NCI-H2196 treated with DMSO at 0.1 percent for 48 hours (cell line): Measurements from ENCODE around the gene CCDC88C.
"Not testable (repeated sequence)": the region's sequence is repeated elsewhere in the genome, so short reads cannot be mapped to it uniquely, and the experiment has no call there.

Experiments used
- DNase-seq: peaks from one replicate; lab custom pipeline; 2025; ENCODE audit not compliant: unreplicated experiment; lab: John Stamatoyannopoulos, UW

The CCDC88C gene

DNA sequence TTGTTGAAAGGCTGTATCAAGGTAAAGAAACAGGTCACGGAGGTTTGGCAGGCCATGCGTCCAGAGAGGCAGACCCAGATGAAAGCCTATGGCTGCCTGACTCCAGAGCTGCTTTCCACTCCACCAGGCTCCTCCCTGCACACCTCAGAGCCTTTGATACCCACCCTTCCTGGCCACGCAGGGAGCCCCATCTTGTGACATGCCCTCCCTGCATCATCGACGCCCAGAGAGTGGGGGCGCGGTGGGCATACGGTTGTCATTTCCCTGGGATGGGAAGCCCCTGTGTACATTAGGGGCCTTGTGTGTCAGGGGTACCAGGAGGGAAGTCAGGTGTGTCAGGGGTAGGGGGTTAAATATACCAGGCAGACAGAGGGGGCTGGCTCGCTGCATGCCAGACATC, 142.8 kb downstream of the CCDC88C start:
- DNase-seq: no peak

GRCh38 chr14:91273885-91274273, 143.7 kb downstream of the CCDC88C start:
- no peak for DNase-seq

DNA sequence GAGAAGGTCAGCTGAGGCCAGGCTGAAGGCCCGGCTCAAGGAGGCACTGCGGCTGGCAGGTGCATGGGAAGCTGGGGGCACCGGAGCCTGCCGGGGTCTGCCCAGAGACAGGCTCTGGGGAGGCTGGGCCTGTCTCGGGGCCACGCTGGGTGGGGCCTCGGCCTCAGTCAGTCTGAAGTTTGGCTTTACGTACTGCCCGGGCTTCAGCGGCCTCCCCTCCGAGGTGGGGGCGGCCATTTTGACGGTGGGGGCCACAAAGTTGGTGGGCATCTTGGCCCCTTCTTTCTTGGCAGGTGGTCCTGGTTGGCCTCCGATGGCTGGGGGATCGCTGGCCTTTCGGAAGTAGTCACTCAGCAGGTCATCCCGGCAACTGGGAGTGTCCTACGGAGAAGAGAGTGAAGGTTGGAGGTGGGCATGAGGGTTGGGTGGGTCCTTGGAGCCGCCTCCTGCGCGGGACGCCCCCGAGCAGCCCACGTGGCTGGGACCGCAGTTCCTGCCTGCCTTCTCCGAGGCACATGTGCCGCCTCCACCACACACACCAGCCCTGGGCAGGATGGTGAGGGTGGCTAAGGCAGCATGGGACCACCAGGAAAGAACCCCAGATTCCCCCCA, 144.2 kb downstream of the CCDC88C start:
- DNase-seq: no peak

DNA sequence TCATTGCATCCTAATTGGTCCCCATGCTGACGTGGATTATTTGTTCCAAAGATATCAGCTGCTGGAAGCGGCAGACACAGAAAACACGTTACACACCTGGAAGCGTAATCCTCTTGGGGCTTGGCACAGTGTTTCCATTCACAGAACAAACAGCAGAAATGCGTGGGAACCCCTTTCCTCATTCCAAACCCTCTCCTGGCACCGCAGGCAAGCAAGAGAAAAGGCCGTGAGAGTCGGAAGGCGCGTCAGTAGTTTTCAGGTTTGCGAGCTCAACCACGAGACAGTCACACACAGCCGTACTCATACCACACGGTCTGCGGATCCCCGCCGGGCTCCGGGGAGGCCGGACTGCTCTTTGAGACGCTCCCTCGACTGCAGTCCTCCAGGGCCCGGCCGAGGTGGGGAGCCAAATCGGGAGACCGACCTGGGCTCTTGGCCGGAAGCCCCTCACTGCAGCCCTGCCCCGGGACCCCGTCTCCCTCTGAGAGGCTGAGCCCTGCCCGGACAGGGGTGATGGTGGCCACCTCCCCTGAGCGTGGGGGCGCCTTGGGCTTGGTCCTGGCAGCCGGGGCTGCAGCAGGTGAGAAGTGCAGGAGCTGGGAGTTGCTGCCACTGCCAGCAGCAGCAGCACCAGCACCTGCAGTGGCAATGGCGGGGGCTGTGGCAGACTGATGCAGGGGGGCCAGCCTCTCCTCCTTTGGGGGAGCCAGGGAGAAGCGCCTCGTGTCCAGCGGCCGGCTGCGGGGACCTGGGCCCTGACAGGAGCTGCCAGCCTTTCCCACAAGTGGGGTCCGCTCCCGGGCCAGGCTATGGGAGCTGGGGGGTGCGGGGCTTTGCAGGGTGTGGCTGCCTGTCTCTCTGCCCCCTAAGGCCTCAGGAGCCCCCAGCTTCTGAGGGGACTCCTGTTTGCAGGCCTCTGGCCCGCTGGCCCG, 145.0 kb downstream of the CCDC88C start:
- DNase-seq: no peak

DNA sequence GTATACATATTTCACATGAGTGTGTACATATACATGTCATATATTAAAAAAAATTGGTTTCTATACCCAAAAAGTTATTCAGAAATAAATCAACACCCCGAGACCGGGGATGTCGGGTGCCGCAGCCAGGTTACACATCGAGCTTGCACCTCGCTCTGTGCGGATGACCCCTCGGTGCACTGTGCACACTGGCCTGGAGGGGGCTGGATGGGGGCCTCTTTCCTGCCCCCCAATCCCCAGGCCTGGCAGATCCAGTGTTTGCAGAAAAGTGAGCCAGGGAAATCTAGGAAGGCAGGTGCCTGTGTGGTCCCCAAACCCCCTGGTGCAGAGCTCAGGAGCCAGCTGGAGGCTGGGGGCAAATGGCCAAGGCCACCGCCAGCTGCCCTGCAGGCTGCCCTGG, 146.0 kb downstream of the CCDC88C start:
- no peak for DNase-seq

DNA sequence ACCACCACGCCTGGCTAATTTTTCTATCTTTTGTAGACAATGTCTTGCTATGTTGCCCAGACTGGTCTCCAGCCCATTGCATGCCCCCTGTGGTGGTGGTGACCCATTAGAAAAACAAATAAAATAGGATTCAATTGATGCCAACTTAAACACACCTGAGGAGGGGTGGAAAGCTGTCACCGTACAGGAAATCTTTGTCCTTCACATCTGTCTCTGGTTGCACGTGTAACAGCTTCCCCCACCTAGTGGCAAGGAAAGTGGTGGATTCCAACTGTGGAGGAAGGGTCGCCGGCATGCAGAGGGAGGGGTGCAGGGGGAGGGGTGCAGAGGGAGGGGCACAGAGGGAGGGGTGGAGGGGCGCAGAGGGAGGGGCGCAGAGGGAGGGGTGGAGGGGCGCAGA, 147.0 kb downstream of the CCDC88C start:
- no peak for DNase-seq

DNA sequence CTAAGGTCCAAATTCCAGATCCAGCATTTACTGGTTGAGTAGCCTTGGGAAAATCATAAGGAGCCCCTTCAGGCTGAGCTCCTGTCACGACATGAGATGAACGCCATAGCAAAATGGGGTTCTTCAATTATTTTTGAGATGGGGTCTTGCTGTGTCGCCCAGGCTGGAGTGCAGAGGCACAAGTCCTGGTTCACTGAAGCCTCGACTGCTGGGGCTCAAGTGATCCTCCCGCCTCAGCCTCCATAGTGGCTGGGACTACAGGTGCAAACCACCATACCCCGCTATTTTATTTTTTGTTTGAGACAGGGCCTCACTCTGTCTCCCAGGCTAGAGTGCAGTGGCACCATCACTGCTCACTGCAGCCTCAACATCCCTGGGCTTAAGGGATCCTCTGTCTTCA, 147.4 kb downstream of the CCDC88C start:
- no peak for DNase-seq

DNA sequence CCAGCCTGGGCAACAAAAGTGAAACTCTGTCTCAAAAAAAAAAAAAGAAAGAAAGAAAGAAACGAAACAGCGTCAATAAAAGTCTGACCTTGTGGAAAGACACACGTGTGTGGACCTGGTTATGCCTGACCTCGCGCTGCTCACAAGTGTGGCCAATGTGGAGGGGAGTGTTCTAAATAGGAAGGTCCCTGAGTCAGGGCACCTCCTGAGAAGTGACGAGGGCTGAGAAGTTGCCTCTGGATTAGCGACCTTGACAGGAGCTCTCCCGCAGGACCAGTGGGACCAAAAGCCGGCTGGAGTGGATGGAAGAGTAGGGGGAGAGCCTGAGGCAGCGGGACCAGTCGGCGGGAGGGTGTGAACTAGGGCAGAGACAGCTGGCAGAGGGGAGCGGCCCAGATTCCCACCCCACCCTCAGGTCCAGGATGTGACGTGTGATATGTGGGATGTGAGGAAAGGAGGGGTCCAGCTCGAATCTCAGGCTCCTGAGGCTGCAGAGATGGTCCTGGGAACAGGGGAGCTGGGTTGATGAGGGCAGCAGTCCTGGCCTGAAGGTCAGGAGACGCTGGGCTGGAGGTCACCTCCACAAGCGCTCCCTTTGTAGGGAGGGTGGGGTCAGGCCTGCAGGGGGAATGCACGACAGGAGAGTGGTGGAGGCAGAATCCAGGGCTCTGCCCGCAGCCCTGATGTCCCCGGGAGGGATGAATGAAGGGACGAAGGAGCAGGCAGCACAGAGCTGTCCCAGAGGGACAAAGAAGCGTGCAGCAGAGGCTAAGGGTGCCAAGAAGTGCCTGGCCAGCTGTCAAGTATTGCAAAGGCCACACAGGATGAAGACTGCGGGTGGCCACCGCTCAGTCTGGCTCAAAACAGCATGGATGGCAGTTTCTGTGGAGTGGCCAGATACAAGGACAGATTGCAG, 148.3 kb downstream of the CCDC88C start:
- DNase-seq: no peak

DNA sequence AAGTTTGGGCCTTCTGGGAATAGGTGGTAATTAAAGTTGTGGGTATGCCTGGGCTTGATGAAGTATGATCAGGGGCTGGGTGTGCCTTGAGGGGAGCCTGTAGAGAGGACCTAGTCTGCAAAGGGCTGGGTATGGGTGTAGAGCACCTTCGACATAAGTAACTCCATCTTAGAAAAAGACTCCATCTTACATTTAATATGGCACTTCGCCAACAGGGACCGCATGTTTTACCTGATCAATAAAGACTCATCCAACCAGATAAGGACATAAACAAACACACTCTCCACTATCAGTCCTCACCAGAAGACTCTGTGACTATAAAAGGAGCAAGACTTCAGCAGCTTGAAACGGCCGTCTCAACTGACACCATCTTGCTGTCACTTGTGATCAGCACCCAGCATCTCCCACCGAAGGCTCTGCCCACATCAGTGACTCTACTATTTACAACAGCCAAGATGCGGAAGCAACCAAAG, 149.6 kb downstream of the CCDC88C start:
- no peak for DNase-seq

GRCh38 chr14:91266276-91266675, 151.3 kb downstream of the CCDC88C start:
- DNase-seq: not testable (repeated sequence)

GRCh38 chr14:91265404-91265803, 152.2 kb downstream of the CCDC88C start:
- no peak for DNase-seq

DNA sequence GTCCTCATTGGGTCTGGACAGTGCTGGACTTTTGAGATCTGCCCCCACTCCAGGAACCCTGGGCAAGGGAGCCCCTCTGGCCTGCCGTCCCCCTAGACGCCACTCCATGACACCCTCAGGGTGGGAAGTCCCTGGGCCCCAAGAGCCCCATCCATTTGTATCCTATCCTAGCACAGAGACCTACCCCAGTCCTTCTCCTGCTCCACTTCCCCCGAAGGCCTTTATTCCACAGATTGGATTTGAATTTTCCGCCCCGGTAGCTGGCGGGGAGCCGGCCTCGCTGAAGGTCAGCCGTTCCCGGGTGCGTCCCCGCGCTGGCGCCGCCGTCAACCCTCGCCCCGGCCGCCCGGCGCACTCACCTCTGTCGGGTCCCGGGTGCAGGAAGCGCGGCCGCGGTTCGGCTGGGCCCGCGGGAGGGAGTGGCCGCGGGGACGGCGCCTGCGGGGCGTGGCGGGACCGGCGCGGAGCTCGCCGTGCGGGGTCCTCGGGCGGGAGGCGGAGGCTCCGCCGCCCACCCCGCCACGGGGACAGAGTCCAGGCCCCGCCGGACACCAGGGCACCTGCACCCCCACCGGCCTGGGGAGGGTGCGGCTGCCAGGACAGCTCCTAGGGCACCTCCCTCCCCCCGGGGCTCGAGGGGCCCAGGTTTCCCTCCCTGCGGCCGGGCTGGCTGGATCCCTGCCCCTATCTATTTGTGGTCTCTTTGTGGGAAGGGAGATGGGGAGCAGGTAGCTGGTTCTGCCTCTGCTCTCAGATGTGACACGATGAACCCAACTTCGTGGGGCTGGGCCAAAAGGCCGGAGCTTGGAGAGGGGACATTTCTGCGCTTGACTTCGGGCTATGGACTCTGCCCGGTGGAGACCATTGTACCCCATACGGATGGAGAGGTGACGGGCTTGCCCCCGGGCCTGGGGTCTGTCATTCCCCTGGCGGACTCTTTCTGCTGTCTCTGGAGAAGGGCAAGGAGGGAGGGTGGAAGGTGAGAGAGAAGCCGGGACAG, 153.2 kb downstream of the CCDC88C start:
- no peak for DNase-seq

- DNase-seq: no peak
These were observed 154.3 kb downstream of the CCDC88C start for GRCh38 chr14:91263329-91263728.

DNA sequence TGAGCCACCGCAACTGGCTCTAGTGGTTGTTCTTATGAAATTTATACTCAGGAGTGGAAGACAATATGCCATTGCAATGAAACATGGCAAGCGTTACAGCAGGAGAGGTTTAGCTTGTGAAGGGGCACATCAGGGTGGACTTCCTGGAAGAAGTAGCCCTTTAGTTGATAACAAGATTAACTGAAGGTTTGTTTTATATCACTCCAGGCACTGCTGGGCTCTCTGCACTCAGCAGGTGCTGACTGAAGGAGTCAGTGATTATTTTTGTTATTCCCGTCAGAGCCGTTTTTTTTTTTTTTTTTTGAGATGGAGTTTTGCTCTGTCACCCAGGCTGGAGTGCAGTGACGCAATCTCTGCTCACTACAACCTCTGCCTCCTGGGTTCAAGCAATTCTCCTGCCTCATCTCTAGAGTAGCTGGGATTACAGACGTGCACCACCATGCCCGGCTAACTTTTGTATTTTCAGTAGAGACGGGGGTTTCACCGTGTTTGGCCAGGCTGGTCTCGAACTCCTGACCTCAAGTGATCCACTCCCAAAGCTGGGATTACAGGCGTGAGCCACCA, 155.6 kb downstream of the CCDC88C start:
- no peak for DNase-seq

GRCh38 chr14:91261115-91261514, 156.5 kb downstream of the CCDC88C start:
- no peak for DNase-seq

- DNase-seq: no peak
These were observed 158.7 kb downstream of the CCDC88C start for GRCh38 chr14:91258876-91259275.

GRCh38 chr14:91258011-91258618, 159.5 kb downstream of the CCDC88C start:
- no peak for DNase-seq

DNA sequence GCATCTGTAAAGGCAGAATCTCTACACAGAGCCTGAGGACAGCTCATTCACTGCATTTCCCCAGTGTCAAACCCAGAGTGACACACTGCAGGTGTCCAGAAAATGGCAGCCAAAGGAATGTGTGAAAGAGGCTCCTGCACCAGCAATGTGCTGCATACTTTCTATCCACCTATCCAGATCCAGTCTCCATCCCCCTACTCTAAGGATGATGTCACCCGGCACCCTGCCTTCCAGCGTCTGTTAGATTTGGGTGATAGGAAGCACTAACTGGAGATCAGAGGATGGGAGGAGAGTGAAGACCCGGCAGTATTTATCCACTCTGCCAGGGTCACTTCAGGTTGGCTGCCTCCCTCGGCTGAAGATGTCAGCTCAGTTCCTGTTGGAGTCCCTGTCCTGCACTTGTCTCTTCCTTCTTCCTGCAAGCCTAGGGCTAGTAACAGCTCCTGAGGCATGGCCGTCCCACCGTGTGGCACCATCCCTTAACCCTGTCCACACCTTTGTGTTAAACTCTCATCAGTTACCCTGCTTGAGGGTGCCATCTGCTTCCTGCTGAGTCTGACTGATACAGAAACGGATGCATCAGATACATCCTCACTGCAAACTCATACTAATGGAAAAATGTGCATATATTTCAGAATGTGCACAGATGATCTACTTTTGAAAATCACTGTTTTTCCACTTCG, 160.2 kb downstream of the CCDC88C start:
- no peak for DNase-seq

DNA sequence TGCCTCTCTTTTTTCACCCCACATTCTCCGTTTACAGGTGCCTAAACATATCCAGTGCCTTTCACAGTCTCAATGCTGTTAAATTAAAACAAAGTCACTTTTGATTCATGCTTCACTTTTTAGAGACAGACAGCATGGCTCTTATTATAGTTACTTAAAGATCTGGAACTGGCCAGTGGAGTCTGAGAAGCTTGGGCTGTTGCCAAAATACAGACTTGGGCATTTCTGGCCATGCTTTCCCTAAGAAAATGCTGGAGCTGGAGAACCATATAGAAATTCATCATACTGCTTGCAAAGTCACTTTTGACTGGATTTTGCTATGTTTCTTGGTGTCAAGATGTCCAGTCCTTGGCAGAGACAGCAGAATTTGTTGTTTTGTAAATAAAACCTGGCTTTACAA, 161.0 kb downstream of the CCDC88C start:
- DNase-seq: no peak
